ENCODE data around the gene ZMYND8.

Gene ZMYND8

GRCh38 chr20:47319517-47320252 lies 36.8 kb downstream of the ZMYND8 start:
- DNase-seq (ENCODE audit: extremely low read depth, low read depth) = no peak

GRCh38 chr20:47318586-47319516 lies 37.6 kb downstream of the ZMYND8 start:
- no peak for TF ChIP-seq CTCF (IDR thresholded peaks at IDR 0.05; ENCODE audit: low read depth, low read length)
- DNase-seq (ENCODE audit: extremely low read depth, low read depth) = no peak

More at GRCh38 chr20:47319517-47320252, 36.8 kb downstream of the ZMYND8 start:
- no peak for TF ChIP-seq CTCF (IDR thresholded peaks at IDR 0.05; ENCODE audit: low read depth, low read length)

- TF ChIP-seq CTCF (IDR thresholded peaks at IDR 0.05; ENCODE audit: low read depth, low read length) = no peak
- DNase-seq (ENCODE audit: extremely low read depth, low read depth) = no peak
Measured at GRCh38 chr20:47318027-47318585, 38.4 kb downstream of the ZMYND8 start.

GRCh38 chr20:47317127-47317895 lies 39.2 kb downstream of the ZMYND8 start:
- no peak for TF ChIP-seq CTCF (IDR thresholded peaks at IDR 0.05; ENCODE audit: low read depth, low read length)
- DNase-seq (ENCODE audit: extremely low read depth, low read depth) = peak; percentile 84

GRCh38 chr20:47316776-47317126 lies 39.7 kb downstream of the ZMYND8 start:
- no peak for TF ChIP-seq CTCF (IDR thresholded peaks at IDR 0.05; ENCODE audit: low read depth, low read length)
- no peak for DNase-seq (ENCODE audit: extremely low read depth, low read depth)

GRCh38 chr20:47315339-47316056 lies 41.0 kb downstream of the ZMYND8 start:
- TF ChIP-seq CTCF (IDR thresholded peaks at IDR 0.05; ENCODE audit: low read depth, low read length) = no peak
- DNase-seq (ENCODE audit: extremely low read depth, low read depth) = peak; percentile 78
